Caco-2 (cell line): ENCODE results near the gene PARVA. TPM values are rescaled to one million over a fixed set of nuclear protein-coding genes. Genes with fewer than 3 reads are reported as not detected.

Experiments
- BruUV-seq: library from RNA; stranded (reverse); fragments of 400-500 nt; replicated peaks from 2 replicates; lab custom pipeline; 2021; lab: Mats Ljungman, UMichigan
- CTCF ChIA-PET: fragments of 300-600 bp; sonication (Branson Sonifier 250); formaldehyde crosslinking; loops from one replicate; lab custom pipeline; 2022; ENCODE audit warnings: antibody characterized with exemption; lab: Charles Lee
- POLR2A ChIA-PET: fragments of 300-600 bp; sonication (Branson Sonifier 250); formaldehyde crosslinking; loops from one replicate; lab custom pipeline; 2022; ENCODE audit warnings: antibody characterized with exemption; lab: Charles Lee
- DNase-seq, 2 experiments: peaks; one replicate each; pipeline versions ENCODE4 v3.0.0 to v3.0.0-alpha.2; 2020 to 2022
- H3K27me3 ChIP-seq: replicated peaks from 2 replicates; pipeline ENCODE4 v1.6.0; 2011; ENCODE audit warnings: low read length; ENCODE audit not compliant: control insufficient read depth, insufficient read depth
- H3K36me3 ChIP-seq: 2 replicates; pipeline ENCODE4 v1.5.1; 2011; ENCODE audit warnings: low read length; ENCODE audit not compliant: control insufficient read depth, insufficient read depth
- H3K4me1 ChIP-seq: fragments of 250-450 bp; sonication (Bioruptor Pico); 2 replicates; pipeline ENCODE4 v1.5.1; 2020; ENCODE audit warnings: mild to moderate bottlenecking
- H3K4me3 ChIP-seq: 2 replicates; pipeline ENCODE4 v1.5.1; 2011; ENCODE audit warnings: low read depth, mild to moderate bottlenecking, control low read depth, low read length
- H3K9me3 ChIP-seq: fragments of 250-450 bp; sonication (Bioruptor Pico); 2 replicates; pipeline ENCODE4 v1.5.1; 2020; ENCODE audit warnings: mild to moderate bottlenecking, moderate library complexity
- H3K27ac Mint-ChIP-seq: one replicate; pipeline ENCODE4 v1.8.0; 2022; ENCODE audit warnings: mixed read lengths; ENCODE audit not compliant: unreplicated experiment
- H3K27me3 Mint-ChIP-seq: one replicate; pipeline ENCODE4 v1.8.0; 2022; ENCODE audit warnings: mixed read lengths; ENCODE audit not compliant: insufficient read depth, unreplicated experiment
- H3K36me3 Mint-ChIP-seq: one replicate; pipeline ENCODE4 v1.8.0; 2022; ENCODE audit warnings: mild to moderate bottlenecking, mixed read lengths; ENCODE audit not compliant: insufficient read depth, unreplicated experiment
- H3K4me1 Mint-ChIP-seq: one replicate; pipeline ENCODE4 v1.8.0; 2022; ENCODE audit warnings: low read depth, mixed read lengths; ENCODE audit not compliant: unreplicated experiment
- H3K4me3 Mint-ChIP-seq: one replicate; pipeline ENCODE4 v1.8.0; 2022; ENCODE audit warnings: mild to moderate bottlenecking, moderate library complexity, mixed read lengths; ENCODE audit not compliant: unreplicated experiment
- H3K9me3 Mint-ChIP-seq: one replicate; pipeline ENCODE4 v1.8.0; 2022; ENCODE audit warnings: mixed read lengths; ENCODE audit not compliant: unreplicated experiment
- intact Hi-C: fragments of 100-400 bp; cut with micrococcal nuclease; formaldehyde crosslinking; loops from one replicate; pipeline ENCODE4 v1.10.0; 2022; ENCODE audit not compliant: unreplicated experiment
- total RNA-seq: library from RNA; stranded (reverse); gene quantifications from 2 replicates; pipeline ENCODE4 v1.2.3, GENCODE V29; 2022
- TF ChIP-seq, protein P1 (sequence below), 2 experiments: fragments of 200-600 bp in 1 of 2; IDR thresholded peaks; 1 replicate in 1 of 2; 2 replicates in 1 of 2; pipeline versions ENCODE4 v1.5.1 to v1.8.0; 2011 to 2022; ENCODE audit warnings: antibody characterized with exemption in 1 of 2, control low read depth in 1 of 2, inconsistent platforms in 1 of 2, low read depth in 1 of 2, low read length in 1 of 2, mild to moderate bottlenecking in 1 of 2, moderate library complexity in 1 of 2; ENCODE audit not compliant: insufficient read depth in 1 of 2, severe bottlenecking in 1 of 2, unreplicated experiment in 1 of 2

Gene PARVA
- total RNA-seq, 1 experiment from 2014 or later: 45.3 TPM

DNA sequence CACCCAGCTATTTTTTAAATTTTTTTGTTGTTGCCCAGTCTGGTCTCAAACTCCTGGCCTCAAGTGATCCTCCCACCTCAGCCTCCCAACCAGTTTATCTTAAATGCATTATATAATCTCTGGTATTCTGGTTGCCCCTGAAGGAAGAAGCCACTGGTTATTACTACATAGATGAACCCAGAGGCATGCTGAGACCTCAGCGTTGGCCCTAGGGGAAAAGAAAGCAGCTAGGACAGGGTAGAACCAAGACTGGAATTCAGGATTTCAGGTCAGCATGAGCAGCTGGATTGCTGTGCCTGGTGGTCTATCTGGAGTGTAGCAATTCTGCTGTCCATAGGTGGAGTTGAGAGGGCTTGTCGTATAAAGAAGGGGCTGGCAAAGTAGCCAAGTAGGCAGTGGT lies 67.2 kb downstream of the PARVA start:
- H3K27me3 Mint-ChIP-seq: no peaks in the 10 kb centered on the region
- no peak overlapping the region for H3K4me3 Mint-ChIP-seq
- no TSS peak for BruUV-seq
- Histone ChIP-seq H3K9me3 (no peaks in the 10 kb centered on the region), H3K27me3 (no peaks in the 10 kb centered on the region), H3K4me1 (peaks cover 4% of the 10 kb centered on the region), H3K36me3 (no peaks in the 10 kb centered on the region), H3K4me3 (no peak overlapping the region)
- ChIA-PET CTCF (no interaction called here), POLR2A (no interaction called here)
- intact Hi-C loops: no loop called here
- H3K36me3 Mint-ChIP-seq: no peaks in the 10 kb centered on the region
- peaks cover 4% of the 10 kb centered on the region for H3K4me1 Mint-ChIP-seq
- TF ChIP-seq, protein P1, sequence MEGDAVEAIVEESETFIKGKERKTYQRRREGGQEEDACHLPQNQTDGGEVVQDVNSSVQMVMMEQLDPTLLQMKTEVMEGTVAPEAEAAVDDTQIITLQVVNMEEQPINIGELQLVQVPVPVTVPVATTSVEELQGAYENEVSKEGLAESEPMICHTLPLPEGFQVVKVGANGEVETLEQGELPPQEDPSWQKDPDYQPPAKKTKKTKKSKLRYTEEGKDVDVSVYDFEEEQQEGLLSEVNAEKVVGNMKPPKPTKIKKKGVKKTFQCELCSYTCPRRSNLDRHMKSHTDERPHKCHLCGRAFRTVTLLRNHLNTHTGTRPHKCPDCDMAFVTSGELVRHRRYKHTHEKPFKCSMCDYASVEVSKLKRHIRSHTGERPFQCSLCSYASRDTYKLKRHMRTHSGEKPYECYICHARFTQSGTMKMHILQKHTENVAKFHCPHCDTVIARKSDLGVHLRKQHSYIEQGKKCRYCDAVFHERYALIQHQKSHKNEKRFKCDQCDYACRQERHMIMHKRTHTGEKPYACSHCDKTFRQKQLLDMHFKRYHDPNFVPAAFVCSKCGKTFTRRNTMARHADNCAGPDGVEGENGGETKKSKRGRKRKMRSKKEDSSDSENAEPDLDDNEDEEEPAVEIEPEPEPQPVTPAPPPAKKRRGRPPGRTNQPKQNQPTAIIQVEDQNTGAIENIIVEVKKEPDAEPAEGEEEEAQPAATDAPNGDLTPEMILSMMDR (IDR thresholded peaks at IDR 0.05; ENCODE audit: insufficient read depth in 1 of 2, low read depth in 1 of 2, low read length in 1 of 2, severe bottlenecking in 1 of 2, unreplicated experiment in 1 of 2): no peak
- no peak for DNase-seq
- H3K9me3 Mint-ChIP-seq: peaks cover 6% of the 10 kb centered on the region
- no peak overlapping the region for H3K27ac Mint-ChIP-seq

DNA sequence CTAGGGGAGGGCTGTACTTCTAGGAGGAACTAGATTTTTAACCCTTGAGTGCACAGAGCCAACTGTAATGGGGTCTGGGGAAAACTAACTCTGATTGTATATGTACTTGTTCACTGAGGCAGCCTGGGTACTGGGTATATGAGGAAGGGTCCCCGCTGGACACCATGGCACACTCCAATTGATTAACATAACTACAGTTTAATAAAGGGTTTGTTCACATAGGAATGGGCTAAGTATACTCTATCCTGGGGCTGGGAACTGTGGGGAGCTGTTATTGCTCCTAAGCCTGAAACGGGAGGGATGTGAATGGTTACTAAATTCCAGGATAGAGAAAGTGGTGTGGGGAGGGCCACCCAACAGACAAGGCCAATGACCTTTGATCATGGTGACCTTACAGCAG lies 67.6 kb downstream of the PARVA start:
- no TSS peak for BruUV-seq
- H3K4me1 Mint-ChIP-seq: peaks cover under 1% of the 10 kb centered on the region
- H3K36me3 Mint-ChIP-seq: no peaks in the 10 kb centered on the region
- no peaks in the 10 kb centered on the region for H3K27me3 Mint-ChIP-seq
- ChIA-PET POLR2A (no interaction called here), CTCF (no interaction called here)
- intact Hi-C loops: no loop called here
- no peaks in the 10 kb centered on the region for H3K27me3 ChIP-seq
- H3K9me3 Mint-ChIP-seq: peaks cover 2% of the 10 kb centered on the region
- H3K9me3 ChIP-seq: no peaks in the 10 kb centered on the region
- H3K4me3 ChIP-seq: no peak overlapping the region
- TF ChIP-seq, protein P1 (IDR thresholded peaks at IDR 0.05; ENCODE audit: insufficient read depth in 1 of 2, low read depth in 1 of 2, low read length in 1 of 2, severe bottlenecking in 1 of 2, unreplicated experiment in 1 of 2): no peak
- H3K4me3 Mint-ChIP-seq: no peak overlapping the region
- H3K4me1 ChIP-seq: peaks cover under 1% of the 10 kb centered on the region
- no peak overlapping the region for H3K27ac Mint-ChIP-seq
- no peak for DNase-seq
- H3K36me3 ChIP-seq: no peaks in the 10 kb centered on the region

DNA sequence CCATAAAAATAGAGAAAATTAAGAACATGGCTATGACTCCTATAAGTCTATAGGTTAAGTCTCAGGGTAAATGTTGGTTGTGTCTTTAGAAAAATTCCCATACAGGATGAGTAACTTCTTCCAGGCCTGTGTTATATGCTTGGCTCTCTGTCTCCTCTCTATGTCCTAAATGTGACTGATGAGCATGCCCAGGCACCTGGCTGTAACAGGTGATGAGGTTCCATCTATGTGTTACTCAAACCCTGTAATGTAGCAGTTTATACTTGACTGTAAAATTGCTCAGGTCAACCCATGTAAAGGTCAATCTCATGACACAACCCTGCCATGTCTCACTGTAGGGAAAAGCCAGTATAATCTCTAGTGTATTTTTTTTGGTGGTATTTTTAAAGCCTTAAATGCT lies 69.5 kb downstream of the PARVA start:
- Mint-ChIP-seq H3K27ac (no peak overlapping the region), H3K27me3 (no peaks in the 10 kb centered on the region)

More for the DNA sequence above, 69.5 kb downstream of the PARVA start:
- Histone ChIP-seq H3K36me3 (no peaks in the 10 kb centered on the region), H3K27me3 (no peaks in the 10 kb centered on the region), H3K4me1 (no peaks in the 10 kb centered on the region), H3K9me3 (no peaks in the 10 kb centered on the region), H3K4me3 (no peak overlapping the region)
- TF ChIP-seq, protein P1 (IDR thresholded peaks at IDR 0.05; ENCODE audit: insufficient read depth in 1 of 2, low read depth in 1 of 2, low read length in 1 of 2, severe bottlenecking in 1 of 2, unreplicated experiment in 1 of 2): no peak
- no peak for DNase-seq
- H3K4me1 Mint-ChIP-seq: no peaks in the 10 kb centered on the region
- no peaks in the 10 kb centered on the region for H3K36me3 Mint-ChIP-seq
- CTCF ChIA-PET: no interaction called here
- intact Hi-C loops: no loop called here
- POLR2A ChIA-PET: no interaction called here
- no TSS peak for BruUV-seq
- H3K9me3 Mint-ChIP-seq: no peaks in the 10 kb centered on the region
- no peak overlapping the region for H3K4me3 Mint-ChIP-seq
